GM23338 (cell line): ENCODE data around the gene GRK5. TPM values are rescaled to one million over a fixed set of nuclear protein-coding genes. Genes with fewer than 3 reads are reported as not detected.

Experiments used
- ATAC-seq: fragments of 200-7000 bp; cut with Tn5 transposase; 3 replicates; pipeline ENCODE4 v1.9.1; 2020
- DNase-seq: peaks from one replicate; pipeline ENCODE4 v3.0.0-alpha.2; 2015; ENCODE audit warnings: low spot score
- H2AFZ ChIP-seq: fragments of 200-600 bp; sonication (generic); 2 replicates; pipeline ENCODE4 v1.8.0; 2016; ENCODE audit warnings: antibody characterized with exemption, mild to moderate bottlenecking, moderate library complexity
- H3F3A ChIP-seq: fragments of 200-600 bp; sonication (generic); replicated peaks from 2 replicates; pipeline ENCODE4 v1.8.0; 2017; ENCODE audit warnings: antibody characterized with exemption, mixed run types, low read depth
- H3K27ac ChIP-seq: fragments of 200-600 bp; sonication (generic); 2 replicates; pipeline ENCODE4 v1.6.1; 2016; ENCODE audit warnings: low read depth
- H3K27me3 ChIP-seq: fragments of 200-600 bp; sonication (generic); 2 replicates; pipeline ENCODE4 v1.8.0; 2016; ENCODE audit warnings: mild to moderate bottlenecking, mixed run types, moderate library complexity; ENCODE audit not compliant: insufficient read depth
- H3K36me3 ChIP-seq: fragments of 200-600 bp; sonication (generic); 2 replicates; pipeline ENCODE4 v1.8.0; 2016; ENCODE audit warnings: mild to moderate bottlenecking; ENCODE audit not compliant: insufficient read depth
- H3K4me1 ChIP-seq: fragments of 200-600 bp; sonication (generic); 2 replicates; pipeline ENCODE4 v1.8.0; 2016; ENCODE audit warnings: mild to moderate bottlenecking, moderate library complexity; ENCODE audit not compliant: insufficient read depth
- H3K4me2 ChIP-seq: fragments of 200-600 bp; sonication (generic); 2 replicates; pipeline ENCODE4 v1.7.1; 2017; ENCODE audit warnings: mixed run types
- H3K4me3 ChIP-seq: fragments of 200-600 bp; sonication (generic); 2 replicates; pipeline ENCODE4 v1.6.1; 2016; ENCODE audit warnings: mixed run types
- H3K79me2 ChIP-seq: fragments of 200-600 bp; sonication (generic); replicated peaks from 2 replicates; pipeline ENCODE4 v1.8.0; 2017; ENCODE audit warnings: mild to moderate bottlenecking; ENCODE audit not compliant: insufficient read depth
- H3K9me2 ChIP-seq: fragments of 200-600 bp; sonication (generic); 2 replicates; pipeline ENCODE4 v1.8.0; 2017; ENCODE audit not compliant: insufficient read depth
- H4K20me1 ChIP-seq: fragments of 200-600 bp; sonication (generic); replicated peaks from 2 replicates; pipeline ENCODE4 v1.8.0; 2017; ENCODE audit warnings: mild to moderate bottlenecking; ENCODE audit not compliant: insufficient read depth
- H3K27ac Mint-ChIP-seq: 2 replicates; pipeline ENCODE4 v1.8.0; 2020; ENCODE audit warnings: inconsistent platforms, mild to moderate bottlenecking, moderate library complexity, mixed read lengths
- H3K27me3 Mint-ChIP-seq: 3 replicates; pipeline ENCODE4 v1.8.0; 2022; ENCODE audit warnings: low read depth, mild to moderate bottlenecking, moderate library complexity, mixed read lengths, inconsistent platforms; ENCODE audit not compliant: insufficient read depth, poor library complexity
- H3K36me3 Mint-ChIP-seq: 3 replicates; pipeline ENCODE4 v1.8.0; 2021; ENCODE audit warnings: low read depth, mild to moderate bottlenecking, inconsistent platforms, moderate library complexity, mixed read lengths
- H3K4me1 Mint-ChIP-seq: 3 replicates; pipeline ENCODE4 v1.8.0; 2020; ENCODE audit warnings: mild to moderate bottlenecking, inconsistent platforms, mixed read lengths
- H3K4me3 Mint-ChIP-seq: 3 replicates; pipeline ENCODE4 v1.8.0; 2021; ENCODE audit warnings: moderate library complexity, mild to moderate bottlenecking, inconsistent platforms, mixed read lengths
- H3K9me3 Mint-ChIP-seq: 3 replicates; pipeline ENCODE4 v1.8.0; 2020; ENCODE audit warnings: moderate library complexity, mild to moderate bottlenecking, inconsistent platforms, mixed read lengths
- CREB1 ChIP-seq: fragments of 250-450 bp; sonication (Bioruptor Pico); IDR thresholded peaks from 2 replicates; pipeline ENCODE4 v1.5.0; 2020; ENCODE audit warnings: low read depth, mild to moderate bottlenecking, moderate library complexity
- EZH2 ChIP-seq: fragments of 200-600 bp; sonication (generic); IDR thresholded peaks from one replicate; pipeline ENCODE4 v1.8.0; 2017; ENCODE audit warnings: antibody characterized with exemption, mild to moderate bottlenecking, low read depth; ENCODE audit not compliant: unreplicated experiment
- EZH2phosphoT487 ChIP-seq: fragments of 200-600 bp; sonication (generic); IDR thresholded peaks from one replicate; pipeline ENCODE4 v1.8.1; 2018; ENCODE audit warnings: antibody characterized with exemption; ENCODE audit not compliant: unreplicated experiment
- NANOG ChIP-seq: IDR thresholded peaks from 2 replicates; pipeline ENCODE4 v1.6.1; 2016; ENCODE audit warnings: antibody characterized with exemption, borderline replicate concordance
- STAT1 ChIP-seq: IDR thresholded peaks from one replicate; pipeline ENCODE4 v1.6.1; 2016; ENCODE audit warnings: antibody characterized with exemption; ENCODE audit not compliant: unreplicated experiment
- polyA plus RNA-seq: library from polyadenylated mRNA; unstranded; fragments of >200 nt; fragmentation: Nextera tagmentation; extraction: Ambion mirVana; gene quantifications from 2 replicates; pipeline ENCODE4 v1.2.1, GENCODE V29; 2016
- total RNA-seq: library from RNA; depleted of rRNA; stranded (reverse); fragments of >200 nt; shearing (Covaris generic); gene quantifications from 2 replicates; pipeline ENCODE4 v1.2.3, GENCODE V29; 2014
- TF ChIP-seq, protein P1 (sequence below): fragments of 250-450 bp; sonication (Bioruptor Pico); IDR thresholded peaks from 2 replicates; pipeline ENCODE4 v1.5.0; 2020; ENCODE audit warnings: mild to moderate bottlenecking, moderate library complexity

Gene GRK5
- total and polyA plus RNA-seq, 2 experiments from 2014 or later = 0.53 to 2.0 TPM

DNA sequence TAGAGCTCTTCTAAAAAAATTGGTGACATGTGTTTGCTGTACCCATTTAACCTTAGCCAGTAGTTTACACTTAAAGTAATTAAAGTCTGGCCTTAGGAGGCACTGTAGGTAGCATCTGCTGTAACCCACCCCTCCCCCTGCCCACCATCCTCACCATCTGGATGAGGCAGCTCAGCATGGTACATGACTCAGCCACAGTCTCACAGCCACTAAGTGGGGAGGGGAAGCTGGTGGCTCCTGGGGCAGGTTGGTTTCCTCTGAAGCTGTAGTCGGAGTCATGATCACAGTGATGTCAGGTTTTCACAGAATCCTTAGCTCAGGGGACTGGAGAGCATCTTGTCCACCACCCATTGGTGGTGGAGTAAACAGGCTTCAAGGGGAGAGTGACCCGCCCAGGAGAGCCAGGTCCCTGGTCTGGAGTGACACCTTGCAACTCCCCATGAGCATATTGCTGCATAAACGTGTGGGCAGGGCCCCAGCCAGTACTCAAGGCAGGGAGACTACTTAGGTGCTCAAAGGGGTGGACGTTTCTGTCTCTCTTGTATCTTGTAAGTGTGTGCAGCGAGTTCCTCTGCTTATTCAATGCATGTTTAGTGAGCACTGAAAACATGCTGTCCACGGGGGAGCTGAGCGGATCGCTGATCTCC, 125.9 kb downstream of the GRK5 start (continued):
- TF ChIP-seq, protein P1, sequence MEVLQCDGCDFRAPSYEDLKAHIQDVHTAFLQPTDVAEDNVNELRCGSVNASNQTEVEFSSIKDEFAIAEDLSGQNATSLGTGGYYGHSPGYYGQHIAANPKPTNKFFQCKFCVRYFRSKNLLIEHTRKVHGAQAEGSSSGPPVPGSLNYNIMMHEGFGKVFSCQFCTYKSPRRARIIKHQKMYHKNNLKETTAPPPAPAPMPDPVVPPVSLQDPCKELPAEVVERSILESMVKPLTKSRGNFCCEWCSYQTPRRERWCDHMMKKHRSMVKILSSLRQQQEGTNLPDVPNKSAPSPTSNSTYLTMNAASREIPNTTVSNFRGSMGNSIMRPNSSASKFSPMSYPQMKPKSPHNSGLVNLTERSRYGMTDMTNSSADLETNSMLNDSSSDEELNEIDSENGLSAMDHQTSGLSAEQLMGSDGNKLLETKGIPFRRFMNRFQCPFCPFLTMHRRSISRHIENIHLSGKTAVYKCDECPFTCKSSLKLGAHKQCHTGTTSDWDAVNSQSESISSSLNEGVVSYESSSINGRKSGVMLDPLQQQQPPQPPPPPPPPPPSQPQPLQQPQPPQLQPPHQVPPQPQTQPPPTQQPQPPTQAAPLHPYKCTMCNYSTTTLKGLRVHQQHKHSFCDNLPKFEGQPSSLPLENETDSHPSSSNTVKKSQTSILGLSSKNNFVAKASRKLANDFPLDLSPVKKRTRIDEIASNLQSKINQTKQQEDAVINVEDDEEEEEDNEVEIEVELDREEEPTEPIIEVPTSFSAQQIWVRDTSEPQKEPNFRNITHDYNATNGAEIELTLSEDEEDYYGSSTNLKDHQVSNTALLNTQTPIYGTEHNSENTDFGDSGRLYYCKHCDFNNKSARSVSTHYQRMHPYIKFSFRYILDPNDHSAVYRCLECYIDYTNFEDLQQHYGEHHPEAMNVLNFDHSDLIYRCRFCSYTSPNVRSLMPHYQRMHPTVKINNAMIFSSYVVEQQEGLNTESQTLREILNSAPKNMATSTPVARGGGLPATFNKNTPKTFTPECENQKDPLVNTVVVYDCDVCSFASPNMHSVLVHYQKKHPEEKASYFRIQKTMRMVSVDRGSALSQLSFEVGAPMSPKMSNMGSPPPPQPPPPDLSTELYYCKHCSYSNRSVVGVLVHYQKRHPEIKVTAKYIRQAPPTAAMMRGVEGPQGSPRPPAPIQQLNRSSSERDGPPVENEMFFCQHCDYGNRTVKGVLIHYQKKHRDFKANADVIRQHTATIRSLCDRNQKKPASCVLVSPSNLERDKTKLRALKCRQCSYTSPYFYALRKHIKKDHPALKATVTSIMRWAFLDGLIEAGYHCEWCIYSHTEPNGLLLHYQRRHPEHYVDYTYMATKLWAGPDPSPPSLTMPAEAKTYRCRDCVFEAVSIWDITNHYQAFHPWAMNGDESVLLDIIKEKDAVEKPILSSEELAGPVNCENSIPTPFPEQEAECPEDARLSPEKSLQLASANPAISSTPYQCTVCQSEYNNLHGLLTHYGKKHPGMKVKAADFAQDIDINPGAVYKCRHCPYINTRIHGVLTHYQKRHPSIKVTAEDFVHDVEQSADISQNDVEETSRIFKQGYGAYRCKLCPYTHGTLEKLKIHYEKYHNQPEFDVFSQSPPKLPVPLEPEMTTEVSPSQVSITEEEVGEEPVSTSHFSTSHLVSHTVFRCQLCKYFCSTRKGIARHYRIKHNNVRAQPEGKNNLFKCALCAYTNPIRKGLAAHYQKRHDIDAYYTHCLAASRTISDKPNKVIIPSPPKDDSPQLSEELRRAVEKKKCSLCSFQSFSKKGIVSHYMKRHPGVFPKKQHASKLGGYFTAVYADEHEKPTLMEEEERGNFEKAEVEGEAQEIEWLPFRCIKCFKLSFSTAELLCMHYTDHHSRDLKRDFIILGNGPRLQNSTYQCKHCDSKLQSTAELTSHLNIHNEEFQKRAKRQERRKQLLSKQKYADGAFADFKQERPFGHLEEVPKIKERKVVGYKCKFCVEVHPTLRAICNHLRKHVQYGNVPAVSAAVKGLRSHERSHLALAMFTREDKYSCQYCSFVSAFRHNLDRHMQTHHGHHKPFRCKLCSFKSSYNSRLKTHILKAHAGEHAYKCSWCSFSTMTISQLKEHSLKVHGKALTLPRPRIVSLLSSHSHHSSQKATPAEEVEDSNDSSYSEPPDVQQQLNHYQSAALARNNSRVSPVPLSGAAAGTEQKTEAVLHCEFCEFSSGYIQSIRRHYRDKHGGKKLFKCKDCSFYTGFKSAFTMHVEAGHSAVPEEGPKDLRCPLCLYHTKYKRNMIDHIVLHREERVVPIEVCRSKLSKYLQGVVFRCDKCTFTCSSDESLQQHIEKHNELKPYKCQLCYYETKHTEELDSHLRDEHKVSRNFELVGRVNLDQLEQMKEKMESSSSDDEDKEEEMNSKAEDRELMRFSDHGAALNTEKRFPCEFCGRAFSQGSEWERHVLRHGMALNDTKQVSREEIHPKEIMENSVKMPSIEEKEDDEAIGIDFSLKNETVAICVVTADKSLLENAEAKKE = no peak
- no peak for TF ChIP-seq EZH2phosphoT487
- no peak for TF ChIP-seq EZH2
- no peak for TF ChIP-seq STAT1

- peaks cover 6% of the 10 kb centered on the region; the same call in 2 of the 3 replicates for H3K4me1 Mint-ChIP-seq
Observed at GRCh38 chr10:119335671-119336353, 128.4 kb downstream of the GRK5 start.

More at GRCh38 chr10:119335671-119336353, 128.4 kb downstream of the GRK5 start:
- Histone ChIP-seq H3K27me3 (no peaks in the 10 kb centered on the region), H4K20me1 (no peaks in the 10 kb centered on the region), H3K4me3 (no peak overlapping the region), H3K27ac (no peak overlapping the region), H3K9me2 (no peaks in the 10 kb centered on the region), H3K79me2 (no peaks in the 10 kb centered on the region), H3K36me3 (no peaks in the 10 kb centered on the region), H3K4me1 (no peaks in the 10 kb centered on the region), H3F3A (no peaks in the 10 kb centered on the region), H2AFZ (no peak overlapping the region), H3K4me2 (no peak overlapping the region)
- H3K27me3 Mint-ChIP-seq = no peaks in the 10 kb centered on the region
- no peak overlapping the region for H3K4me3 Mint-ChIP-seq
- DNase-seq = no peak
- H3K36me3 Mint-ChIP-seq = no peaks in the 10 kb centered on the region
- TF ChIP-seq CREB1 (CRISPR knock-in tag) (no peak), NANOG (no peak)
- ATAC-seq = no peak
- no peaks in the 10 kb centered on the region for H3K9me3 Mint-ChIP-seq
- no peak overlapping the region for H3K27ac Mint-ChIP-seq
